A673 (cell line): ENCODE measurements around the gene OGG1. TPM values are rescaled to one million over a fixed set of nuclear protein-coding genes. Genes with fewer than 3 reads are reported as not detected.

Source experiments
- BruUV-seq: library from RNA; stranded (reverse); fragments of 400-500 nt; replicated peaks from 2 replicates; lab custom pipeline; 2021; lab: Mats Ljungman, UMichigan
- CTCF ChIA-PET: fragments of 300-600 bp; sonication (Branson Sonifier 250); formaldehyde crosslinking; loops from one replicate; lab custom pipeline; 2022; ENCODE audit warnings: antibody characterized with exemption; lab: Charles Lee
- POLR2A ChIA-PET: fragments of 300-600 bp; sonication (Branson Sonifier 250); formaldehyde crosslinking; loops from one replicate; lab custom pipeline; 2022; ENCODE audit warnings: antibody characterized with exemption; ENCODE audit not compliant: low non-redundant PET; lab: Charles Lee
- DNase-seq: peaks from one replicate; pipeline ENCODE4 v3.0.0-alpha.2; 2015; ENCODE audit warnings: low spot score
- H3K27ac ChIP-seq: fragments of 200-600 bp; sonication (generic); 2 replicates; pipeline ENCODE4 v1.5.1; 2016; ENCODE audit warnings: mixed run types, low read depth, mild to moderate bottlenecking, mixed read lengths, antibody characterized with exemption, low read length; ENCODE audit not compliant: poor library complexity, severe bottlenecking
- H3K27me3 ChIP-seq: fragments of 200-600 bp; sonication (generic); replicated peaks from 2 replicates; pipeline ENCODE4 v1.6.1; 2017; ENCODE audit warnings: mixed run types, low read depth, mild to moderate bottlenecking, mixed read lengths, antibody characterized with exemption, low read length; ENCODE audit not compliant: insufficient read depth, poor library complexity
- H3K36me3 ChIP-seq: fragments of 200-600 bp; sonication (generic); 2 replicates; pipeline ENCODE4 v1.6.1; 2016; ENCODE audit warnings: mixed run types, mild to moderate bottlenecking, mixed read lengths, antibody characterized with exemption, low read length; ENCODE audit not compliant: insufficient read depth, poor library complexity, severe bottlenecking
- H3K4me1 ChIP-seq: fragments of 200-600 bp; sonication (generic); 2 replicates; pipeline ENCODE4 v1.6.1; 2017; ENCODE audit warnings: mixed run types, mild to moderate bottlenecking, mixed read lengths, antibody characterized with exemption, low read length; ENCODE audit not compliant: insufficient read depth, poor library complexity, severe bottlenecking
- H3K4me3 ChIP-seq: fragments of 200-600 bp; sonication (generic); 2 replicates; pipeline ENCODE4 v1.5.1; 2016; ENCODE audit warnings: low read depth, mixed run types, mild to moderate bottlenecking, mixed read lengths, low read length; ENCODE audit not compliant: poor library complexity, severe bottlenecking
- H3K9me3 ChIP-seq: fragments of 200-600 bp; sonication (generic); 2 replicates; pipeline ENCODE4 v1.6.1; 2016; ENCODE audit warnings: mixed run types, low read depth, mild to moderate bottlenecking, mixed read lengths, antibody characterized with exemption, low read length; ENCODE audit not compliant: poor library complexity, severe bottlenecking
- CTCF ChIP-seq: fragments of 300-800, 200-600 bp; sonication (generic); conservative IDR thresholded peaks from 2 replicates; pipeline ENCODE4 v1.5.1; 2017; ENCODE audit warnings: low read depth, mild to moderate bottlenecking, antibody characterized with exemption, low read length, moderate library complexity, mixed read lengths
- EZH2 ChIP-seq: fragments of 200-600 bp; sonication (generic); IDR thresholded peaks from 2 replicates; pipeline ENCODE4 v1.6.1; 2017; ENCODE audit warnings: borderline replicate concordance, low read depth, mild to moderate bottlenecking, mixed read lengths, antibody characterized with exemption, low read length; ENCODE audit not compliant: poor library complexity, severe bottlenecking
- intact Hi-C: fragments of 100-400 bp; cut with micrococcal nuclease; formaldehyde crosslinking; loops from one replicate; pipeline ENCODE4 v1.10.0; 2022; ENCODE audit not compliant: unreplicated experiment
- total RNA-seq: library from RNA; stranded (reverse); gene quantifications from 2 replicates; pipeline ENCODE4 v1.2.3, GENCODE V29; 2021

OGG1 gene
- total RNA-seq, 1 experiment from 2014 or later: 60.2 TPM

GRCh38 chr3:9730657-9731205 is 19.0 kb upstream of the OGG1 start:
- Histone ChIP-seq H3K9me3 (no peaks in the 10 kb centered on the region), H3K27ac (peak overlapping the region; percentile 99), H3K36me3 (peaks cover 21% of the 10 kb centered on the region), H3K4me3 (peak overlapping the region; percentile 100), H3K27me3 (no peaks in the 10 kb centered on the region), H3K4me1 (peaks cover 12% of the 10 kb centered on the region)
- CTCF ChIA-PET: no interaction called here
- no peak for DNase-seq
- BruUV-seq: no TSS peak
- no peak for TF ChIP-seq EZH2
- no peak for TF ChIP-seq CTCF
- intact Hi-C loops: loop anchor here (1.0 to 10.0 kb wide), 2 partner anchors 20 to 226 kb away; no protein-coding TSS in a partner anchor
- POLR2A ChIA-PET: no interaction called here

- Histone ChIP-seq H3K9me3 (no peaks in the 10 kb centered on the region), H3K36me3 (peaks cover 26% of the 10 kb centered on the region), H3K27ac (peak within 1 kb of the TSS; percentile 99), H3K27me3 (no peaks in the 10 kb centered on the region), H3K4me1 (peaks cover 12% of the 10 kb centered on the region), H3K4me3 (peak within 1 kb of the TSS; percentile 100)
- ChIA-PET CTCF (no interaction called here), POLR2A (no interaction called here)
- no TSS peak for BruUV-seq
- intact Hi-C loops: loop anchor here (1.0 to 10.0 kb wide), 2 partner anchors 19 to 227 kb away; no protein-coding TSS in a partner anchor
- peak; percentile 100 for DNase-seq
- TF ChIP-seq EZH2 (no peak), CTCF (no peak)
Measured at GRCh38 chr3:9731206-9732079, 18.3 kb upstream of the OGG1 start, which contains the start of gene BRPF1. Gene BRPF1, plus strand, starts transcription at chr3:9731735. Its CDS starts 2,406 bp downstream, at chr3:9734141.

- Histone ChIP-seq H3K4me1 (peaks cover 12% of the 10 kb centered on the region), H3K9me3 (no peaks in the 10 kb centered on the region), H3K4me3 (peak overlapping the region; percentile 100), H3K27me3 (no peaks in the 10 kb centered on the region), H3K36me3 (peaks cover 31% of the 10 kb centered on the region), H3K27ac (peak overlapping the region; percentile 99)
- ChIA-PET POLR2A (no interaction called here), CTCF (no interaction called here)
- TF ChIP-seq CTCF (no peak), EZH2 (no peak)
- no TSS peak for BruUV-seq
- no peak for DNase-seq
- intact Hi-C loops: loop anchor here (10.0 kb wide), 1 partner anchor 227 kb away; no protein-coding TSS in a partner anchor
Measured at GRCh38 chr3:9732080-9732739, 17.5 kb upstream of the OGG1 start.
